Right lobe of liver (tissue), 6 donors: ENCODE data around the gene TJP3. TPM values are rescaled to one million over a fixed set of nuclear protein-coding genes. Genes with fewer than 3 reads are reported as not detected.
A peak's percentile ranks its signal among the peaks of the same experiment; 100 is the strongest.
"Not testable (repeated sequence)": the region's sequence is repeated elsewhere in the genome, so short reads cannot be mapped to it uniquely, and the experiment has no call there.

Experiments
- ATAC-seq, 4 donors: fragments of 200-7000 bp; cut with Tn5 transposase; one replicate each; pipeline ENCODE4 v1.9.1; 2020; ENCODE audit warnings: mild to moderate bottlenecking in 4 of 4, moderate library complexity in 4 of 4
- DNase-seq, 3 donors: peaks; one replicate each; pipeline ENCODE4 v3.0.0-alpha.2; 2020
- H3K27ac ChIP-seq, 3 donors: fragments of 200-600 bp; one replicate each; pipeline ENCODE4 v1.8.0; 2022
- H3K27me3 ChIP-seq, 2 donors: fragments of 200-600 bp; one replicate each; pipeline ENCODE4 v1.8.0; 2022
- H3K36me3 ChIP-seq, 4 donors: fragments of 200-600 bp; sonication (generic) in 1 of 4; one replicate each; pipeline versions ENCODE4 v1.5.1 to v1.8.0; 2017 to 2022; ENCODE audit warnings: control low read depth in 1 of 4
- H3K4me1 ChIP-seq, 4 donors: fragments of 200-600 bp; sonication (generic) in 1 of 4; one replicate each; pipeline versions ENCODE4 v1.5.1 to v1.8.0; 2017 to 2022; ENCODE audit warnings: control low read depth in 1 of 4
- H3K4me3 ChIP-seq, 3 donors: fragments of 200-600 bp; one replicate each; pipeline ENCODE4 v1.8.0; 2022
- H3K9me3 ChIP-seq, 4 donors: fragments of 200-600 bp; sonication (generic) in 1 of 4; one replicate each; pipeline versions ENCODE4 v1.5.1 to v1.8.0; 2017 to 2022; ENCODE audit warnings: control low read depth in 1 of 4
- CTCF ChIP-seq, 4 donors: fragments of 200-600 bp in 3 of 4; fragments of 450-650 bp in 1 of 4; IDR thresholded peaks; one replicate each; pipeline versions ENCODE4 v1.5.1 to v1.8.0; 2016 to 2022; ENCODE audit warnings: antibody characterized with exemption in 4 of 4, mild to moderate bottlenecking in 2 of 4
- POLR2A ChIP-seq: fragments of 450-650 bp; IDR thresholded peaks from one replicate; pipeline ENCODE4 v1.6.1; 2017; ENCODE audit warnings: antibody characterized with exemption, mild to moderate bottlenecking
- WGBS: methylation state at CpG from one replicate; pipeline ENCODE4 v1.1.6; 2018; ENCODE audit warnings: low coverage, low lambda C conversion rate; ENCODE audit not compliant: insufficient coverage; ENCODE audit errors: missing lambda C conversion rate; 5-methylcytosine and 5-hydroxymethylcytosine counted together
- intact Hi-C, 2 donors: fragments of 100-400 bp; cut with DNase I; formaldehyde crosslinking; loops; one replicate each; pipeline versions ENCODE4 v1.11.2 to v1.14.1; 2022
- total RNA-seq, 6 experiments: library from RNA; depleted of rRNA in 2 of 6; stranded (reverse); fragments of >200 nt in 2 of 6; fragmentation: NEBNext Ultra II Directional in 3 of 6; extraction: Animal tissue kit (Norgen Biotek cat#: 25700) in 3 of 6; gene quantifications; one replicate each; pipeline versions ENCODE4 v1.1.0 to v1.2.4, GENCODE V29; 2016 to 2023
- donor health status: DM: no; HTN: yes; CAD: no.
- donor health status: DM: no; HTN: no; CAD: no.
- donor health status: DM: no; HTN: no; CAD: no.
- donor health status: DM: no; HTN: yes; CAD: no.
- donor health status: DM: no; HTN: yes; CAD: no.

The TJP3 gene
- total RNA-seq, 6 experiments from 2014 or later: 7.9 to 27.0 (median 16.5) TPM

- H3K4me3 ChIP-seq: no peak overlapping the region
- H3K4me1 ChIP-seq: no peaks in the 10 kb centered on the region
- TF ChIP-seq POLR2A (no peak), CTCF (IDR thresholded peaks at IDR 0.05) (peak; percentile 82 to 95 (median 92))
- DNase-seq: peak; percentile 68 to 77 (median 71)
- 7% methylated on average over 5 of the region's 40 CpGs for WGBS
- intact Hi-C loops: loop anchor here (5.0 kb wide), 2 partner anchors 36 to 41 kb away; partner anchors contain the start of genes PIP5K1C (in 1 of the 2) and TJP3 (in 1 of the 2)
- H3K27ac ChIP-seq: no peak overlapping the region
- no peaks in the 10 kb centered on the region for H3K9me3 ChIP-seq
- peak; percentile 70 to 88 (median 78) for ATAC-seq
- no peaks in the 10 kb centered on the region for H3K27me3 ChIP-seq
- no peaks in the 10 kb centered on the region for H3K36me3 ChIP-seq
Observed at GRCh38 chr19:3665681-3666544, 42.3 kb upstream of the TJP3 start.

- not testable (repeated sequence) for H3K4me3 ChIP-seq, DNase-seq, H3K9me3 ChIP-seq, H3K4me1 ChIP-seq, H3K36me3 ChIP-seq, ATAC-seq, H3K27ac ChIP-seq, H3K27me3 ChIP-seq
- WGBS: 80% methylated on average over 6 of the region's 14 CpGs
- intact Hi-C loops: loop anchor here (5.0 kb wide), 2 partner anchors 36 to 41 kb away; partner anchors contain the start of genes PIP5K1C (in 1 of the 2) and TJP3 (in 1 of the 2)
Observed at GRCh38 chr19:3666545-3666856, 41.7 kb upstream of the TJP3 start.

- TF ChIP-seq POLR2A: no peak
- TF ChIP-seq CTCF (IDR thresholded peaks at IDR 0.05): no peak
- H3K4me1 ChIP-seq: no peaks in the 10 kb centered on the region
- WGBS: 87% methylated on average over 3 of the region's 18 CpGs
Observed at GRCh38 chr19:3667037-3667638, 41.0 kb upstream of the TJP3 start.

DNA sequence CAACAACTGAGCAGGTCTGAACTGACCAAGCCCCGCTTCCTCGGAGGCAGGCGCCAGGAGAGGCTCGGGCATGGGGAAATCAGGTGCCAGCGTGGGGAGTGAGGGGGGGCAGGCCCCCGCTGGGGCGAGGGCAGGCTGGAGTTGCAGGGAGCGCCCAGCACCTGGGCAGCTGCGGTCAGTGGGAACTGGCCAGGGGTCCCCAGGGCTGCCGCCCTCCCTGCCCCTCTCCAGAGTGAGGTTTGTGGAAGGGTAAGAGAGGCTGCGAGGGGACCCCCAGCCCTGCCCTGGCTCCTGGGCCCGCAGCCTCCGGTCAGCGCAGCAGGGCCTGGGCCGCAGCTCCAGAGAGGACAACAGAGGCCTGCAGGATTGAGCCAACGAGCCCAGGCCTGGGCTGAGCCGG lies 40.4 kb upstream of the TJP3 start:
- TF ChIP-seq CTCF (IDR thresholded peaks at IDR 0.05) (no peak), POLR2A (no peak)
- no peaks in the 10 kb centered on the region for H3K27me3 ChIP-seq
- no peak overlapping the region for H3K4me3 ChIP-seq
- no peaks in the 10 kb centered on the region for H3K9me3 ChIP-seq
- no peaks in the 10 kb centered on the region for H3K36me3 ChIP-seq
- ATAC-seq (no peak), DNase-seq (no peak)
- 76% methylated on average over 3 of the region's 17 CpGs for WGBS
- H3K27ac ChIP-seq: no peak overlapping the region
- intact Hi-C loops: loop anchor here (5.0 kb wide), 2 partner anchors 35 to 40 kb away; partner anchors contain the start of genes PIP5K1C (in 1 of the 2) and TJP3 (in 1 of the 2)
- no peaks in the 10 kb centered on the region for H3K4me1 ChIP-seq

More at GRCh38 chr19:3667037-3667638, 41.0 kb upstream of the TJP3 start:
- no peaks in the 10 kb centered on the region for H3K27me3 ChIP-seq
- ATAC-seq (no peak), DNase-seq (no peak)
- no peaks in the 10 kb centered on the region for H3K36me3 ChIP-seq
- no peaks in the 10 kb centered on the region for H3K9me3 ChIP-seq
- intact Hi-C loops: loop anchor here (5.0 kb wide), 2 partner anchors 35 to 40 kb away; partner anchors contain the start of genes PIP5K1C (in 1 of the 2) and TJP3 (in 1 of the 2)
- no peak overlapping the region for H3K4me3 ChIP-seq
- H3K27ac ChIP-seq: no peak overlapping the region
